Activated T-cell treated with anti-CD3 and anti-CD28 coated beads, Interleukin-2, amount 50 U/mL, for 72 hours (primary cell): Measurements from ENCODE around the gene CDX1. TPM values are rescaled to one million over a fixed set of nuclear protein-coding genes. Genes with fewer than 3 reads are reported as not detected.

Source experiments
- ATAC-seq, 2 donors: fragments of 150-1000 bp; cut with Tn5 transposase; replicated peaks in 1 of 2; 2 replicates each; pipeline ENCODE4 v1.10.0; 2021; ENCODE audit warnings: moderate library complexity in 2 of 2, mild to moderate bottlenecking in 1 of 2
- DNase-seq, 2 donors: peaks; one replicate each; pipeline ENCODE4 v3.0.0; 2021 to 2022; ENCODE audit warnings: mixed read lengths in 1 of 2
- H3K27ac Mint-ChIP-seq: one replicate; pipeline ENCODE4 v1.8.0; 2022; ENCODE audit warnings: mild to moderate bottlenecking, moderate library complexity, mixed read lengths
- H3K27me3 Mint-ChIP-seq: one replicate; pipeline ENCODE4 v1.8.0; 2022; ENCODE audit warnings: low read depth, mixed read lengths
- H3K36me3 Mint-ChIP-seq, 2 donors: one replicate each; pipeline ENCODE4 v1.8.0; 2022; ENCODE audit warnings: mixed read lengths in 2 of 2, mild to moderate bottlenecking in 1 of 2; ENCODE audit not compliant: insufficient read depth in 2 of 2
- H3K4me1 Mint-ChIP-seq: one replicate; pipeline ENCODE4 v1.8.0; 2022; ENCODE audit warnings: low read depth, mixed read lengths
- H3K4me3 Mint-ChIP-seq, 2 donors: one replicate each; pipeline ENCODE4 v1.8.0; 2022; ENCODE audit warnings: mild to moderate bottlenecking in 2 of 2, mixed read lengths in 2 of 2, moderate library complexity in 2 of 2
- H3K9me3 Mint-ChIP-seq, 2 donors: one replicate each; pipeline ENCODE4 v1.8.0; 2022; ENCODE audit warnings: mixed read lengths in 2 of 2
- total RNA-seq, 2 donors: library from RNA; stranded (reverse); gene quantifications; one replicate each; pipeline ENCODE4 v1.2.3, GENCODE V29; 2022

CDX1 gene
- total RNA-seq, 2 donors from 2014 or later = not detected

DNA sequence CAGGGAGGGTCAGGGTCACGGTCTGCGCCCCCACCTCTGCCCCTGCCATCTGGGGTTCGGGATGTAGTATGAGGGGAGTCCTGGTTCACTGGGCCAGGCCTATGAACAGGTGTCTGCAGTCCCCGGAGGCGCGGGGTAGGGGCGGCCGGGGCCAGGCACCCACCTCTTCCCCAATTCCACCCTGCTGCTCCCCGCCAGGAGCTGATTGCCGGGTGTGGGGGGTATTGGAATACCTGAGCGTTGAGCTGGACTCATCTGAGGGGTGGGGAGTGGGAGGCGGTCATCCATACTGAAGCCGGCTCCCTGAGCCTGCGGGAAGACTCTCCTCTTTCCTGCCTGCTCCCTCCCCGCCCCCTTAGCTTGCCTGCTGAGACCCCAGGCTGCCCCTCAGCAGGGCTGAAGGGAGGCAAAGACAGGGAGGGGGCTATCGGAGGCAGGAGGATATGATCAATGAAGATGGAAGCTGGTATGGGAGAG lies 24.0 kb downstream of the CDX1 start:
- ATAC-seq (no peak), DNase-seq (no peak)
- Mint-ChIP-seq H3K27ac (no peak overlapping the region), H3K4me3 (no peak overlapping the region), H3K4me1 (no peaks in the 10 kb centered on the region), H3K27me3 (peaks cover 45% of the 10 kb centered on the region), H3K36me3 (no peaks in the 10 kb centered on the region), H3K9me3 (no peaks in the 10 kb centered on the region)

DNA sequence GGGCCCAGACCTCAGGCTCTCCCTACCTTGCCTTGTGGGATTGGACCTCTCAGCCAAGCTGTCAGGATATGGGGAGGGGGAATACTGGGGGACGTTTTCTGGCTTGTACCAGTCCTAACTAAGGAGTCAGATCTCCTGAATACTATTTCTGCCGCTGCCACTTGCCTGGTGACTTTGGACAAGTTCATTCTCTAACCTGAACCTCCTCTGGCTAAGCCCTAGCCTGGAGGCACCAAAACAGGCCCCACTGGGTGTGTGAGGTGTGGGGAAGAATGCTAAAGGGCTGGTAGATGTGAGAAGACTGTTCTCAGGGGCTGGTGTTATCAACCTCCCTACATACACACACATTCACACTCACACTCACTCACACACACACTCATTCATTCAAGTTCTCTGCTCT lies 24.4 kb downstream of the CDX1 start:
- no peaks in the 10 kb centered on the region for H3K36me3 Mint-ChIP-seq
- no peaks in the 10 kb centered on the region for H3K4me1 Mint-ChIP-seq
- no peak for ATAC-seq

GRCh38 chr5:150192462-150192861 lies 25.9 kb downstream of the CDX1 start:
- no peak overlapping the region for H3K27ac Mint-ChIP-seq
- H3K4me3 Mint-ChIP-seq = no peak overlapping the region
- ATAC-seq (no peak), DNase-seq (no peak)
- H3K9me3 Mint-ChIP-seq = no peaks in the 10 kb centered on the region
- no peaks in the 10 kb centered on the region for H3K36me3 Mint-ChIP-seq
- peaks cover 41% of the 10 kb centered on the region for H3K27me3 Mint-ChIP-seq
- no peaks in the 10 kb centered on the region for H3K4me1 Mint-ChIP-seq

More for the DNA sequence above, 24.4 kb downstream of the CDX1 start:
- Mint-ChIP-seq H3K4me3 (no peak overlapping the region), H3K27me3 (peaks cover 45% of the 10 kb centered on the region), H3K9me3 (no peaks in the 10 kb centered on the region), H3K27ac (no peak overlapping the region)
- DNase-seq = no peak

DNA sequence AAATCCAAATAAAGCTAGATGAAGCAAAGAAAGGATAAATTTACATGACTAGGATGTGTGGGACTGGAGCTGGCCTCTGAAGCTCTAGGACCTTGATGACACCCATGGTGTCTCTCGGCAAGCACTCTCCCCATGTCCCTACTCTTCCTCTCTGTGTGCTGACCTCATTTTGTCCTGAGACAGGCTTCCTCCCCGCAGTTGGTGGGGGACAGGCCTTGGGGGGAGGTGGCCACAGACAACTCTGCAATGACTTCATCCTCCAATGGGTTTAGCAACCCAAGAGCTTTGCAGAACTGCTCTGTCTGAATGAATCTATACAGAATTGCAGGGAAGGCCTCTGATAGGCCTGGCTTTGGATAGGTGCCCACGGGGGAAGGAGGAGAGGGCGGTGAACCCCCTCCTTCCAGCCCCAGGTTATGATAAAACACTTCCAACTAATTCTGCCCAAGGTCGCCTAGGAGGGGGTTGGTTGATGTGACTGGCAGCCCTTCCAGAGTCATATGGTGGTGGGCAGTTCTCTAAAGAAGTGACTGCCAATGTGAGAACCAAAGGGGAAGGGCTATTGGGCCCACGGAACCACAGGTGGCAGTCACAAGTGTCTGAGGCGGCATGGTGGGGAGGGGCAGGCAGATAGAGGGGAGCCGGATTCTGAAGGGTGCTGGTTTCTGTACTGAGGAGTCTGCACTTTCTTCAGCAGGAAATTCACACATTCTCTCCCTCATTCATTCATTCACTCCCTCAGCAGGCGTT lies 29.3 kb downstream of the CDX1 start:
- Mint-ChIP-seq H3K4me3 (no peak overlapping the region), H3K27me3 (peaks cover 33% of the 10 kb centered on the region), H3K27ac (no peak overlapping the region), H3K36me3 (no peaks in the 10 kb centered on the region), H3K4me1 (no peaks in the 10 kb centered on the region), H3K9me3 (no peaks in the 10 kb centered on the region)
- ATAC-seq (no peak), DNase-seq (no peak)

GRCh38 chr5:150196514-150196913 lies 29.9 kb downstream of the CDX1 start:
- Mint-ChIP-seq H3K27me3 (peaks cover 27% of the 10 kb centered on the region), H3K4me1 (no peaks in the 10 kb centered on the region), H3K9me3 (no peaks in the 10 kb centered on the region), H3K36me3 (no peaks in the 10 kb centered on the region), H3K4me3 (no peak overlapping the region), H3K27ac (no peak overlapping the region)
- no peak for ATAC-seq
- no peak for DNase-seq

- DNase-seq (no peak), ATAC-seq (no peak)
- H3K36me3 Mint-ChIP-seq = no peaks in the 10 kb centered on the region
- no peak overlapping the region for H3K4me3 Mint-ChIP-seq
- peaks cover 22% of the 10 kb centered on the region for H3K27me3 Mint-ChIP-seq
- H3K9me3 Mint-ChIP-seq = no peaks in the 10 kb centered on the region
- no peak overlapping the region for H3K27ac Mint-ChIP-seq
- no peaks in the 10 kb centered on the region for H3K4me1 Mint-ChIP-seq
Measured at GRCh38 chr5:150196986-150197385, 30.4 kb downstream of the CDX1 start.

- Mint-ChIP-seq H3K27ac (peak overlapping the region; percentile 43), H3K27me3 (peaks cover 22% of the 10 kb centered on the region), H3K36me3 (no peaks in the 10 kb centered on the region), H3K4me3 (no peak overlapping the region), H3K9me3 (no peaks in the 10 kb centered on the region), H3K4me1 (no peaks in the 10 kb centered on the region)
- no peak for ATAC-seq
- no peak for DNase-seq
Measured at GRCh38 chr5:150197476-150197875, 30.9 kb downstream of the CDX1 start.

DNA sequence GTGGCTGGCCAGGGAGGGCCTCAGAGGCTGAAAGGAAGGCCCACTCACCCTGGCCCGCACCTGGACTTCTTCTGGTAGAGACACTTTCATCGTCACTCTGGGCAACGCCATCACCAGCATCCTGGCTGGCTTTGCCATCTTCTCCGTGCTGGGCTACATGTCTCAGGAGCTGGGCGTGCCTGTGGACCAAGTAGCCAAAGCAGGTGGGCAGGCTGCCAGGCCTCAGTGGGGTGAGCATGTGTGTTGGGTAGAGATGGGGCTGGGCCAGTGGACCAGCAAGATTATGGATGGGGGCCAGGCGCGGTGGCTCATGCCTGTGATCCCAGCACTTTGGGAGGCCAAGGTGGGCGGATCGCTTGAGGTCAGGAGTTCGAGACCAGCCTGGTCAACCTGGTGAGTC lies 35.9 kb downstream of the CDX1 start:
- DNase-seq = no peak
- no peaks in the 10 kb centered on the region for H3K9me3 Mint-ChIP-seq
- no peaks in the 10 kb centered on the region for H3K36me3 Mint-ChIP-seq
- no peak overlapping the region for H3K4me3 Mint-ChIP-seq
- no peak for ATAC-seq
- no peak overlapping the region for H3K27ac Mint-ChIP-seq
- H3K4me1 Mint-ChIP-seq = no peaks in the 10 kb centered on the region
- peaks cover 15% of the 10 kb centered on the region for H3K27me3 Mint-ChIP-seq

DNA sequence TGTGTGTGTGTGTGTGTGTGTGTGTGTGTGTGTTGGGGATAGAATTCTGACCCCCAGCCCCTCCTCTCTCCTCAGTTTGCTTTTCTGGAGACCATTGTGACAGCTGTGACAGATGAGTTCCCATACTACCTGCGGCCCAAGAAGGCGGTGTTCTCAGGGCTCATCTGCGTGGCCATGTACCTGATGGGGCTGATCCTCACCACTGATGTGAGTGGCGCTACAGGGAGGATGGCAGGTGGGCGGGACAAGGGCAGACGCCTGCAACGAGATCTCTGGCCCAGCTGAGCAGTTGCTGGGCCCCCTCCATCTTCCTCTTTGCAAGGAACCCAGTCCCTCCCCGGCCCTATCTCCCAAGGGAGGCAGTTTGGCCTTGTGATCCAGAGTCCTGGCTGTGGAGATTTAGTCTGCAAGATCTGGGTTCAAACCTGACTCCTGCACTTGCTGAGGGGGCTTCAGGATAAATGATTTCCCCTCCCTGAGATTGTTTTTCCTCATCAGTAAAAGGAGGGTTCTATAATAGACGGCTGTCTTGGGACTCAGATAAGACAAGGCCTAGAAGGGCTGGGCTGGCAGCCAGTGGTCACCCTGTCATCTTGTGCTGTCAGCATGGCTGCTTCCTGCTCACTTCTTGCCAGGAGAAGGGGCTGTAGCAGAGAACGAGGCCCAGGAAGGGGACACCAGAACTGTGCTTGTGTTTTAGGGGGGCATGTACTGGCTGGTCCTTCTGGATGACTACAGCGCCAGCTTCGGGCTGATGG lies 37.4 kb downstream of the CDX1 start:
- Mint-ChIP-seq H3K36me3 (no peaks in the 10 kb centered on the region), H3K4me1 (peaks cover 6% of the 10 kb centered on the region), H3K9me3 (no peaks in the 10 kb centered on the region), H3K27ac (no peak overlapping the region), H3K4me3 (no peak overlapping the region), H3K27me3 (peaks cover 26% of the 10 kb centered on the region)
- DNase-seq (no peak), ATAC-seq (no peak)

DNA sequence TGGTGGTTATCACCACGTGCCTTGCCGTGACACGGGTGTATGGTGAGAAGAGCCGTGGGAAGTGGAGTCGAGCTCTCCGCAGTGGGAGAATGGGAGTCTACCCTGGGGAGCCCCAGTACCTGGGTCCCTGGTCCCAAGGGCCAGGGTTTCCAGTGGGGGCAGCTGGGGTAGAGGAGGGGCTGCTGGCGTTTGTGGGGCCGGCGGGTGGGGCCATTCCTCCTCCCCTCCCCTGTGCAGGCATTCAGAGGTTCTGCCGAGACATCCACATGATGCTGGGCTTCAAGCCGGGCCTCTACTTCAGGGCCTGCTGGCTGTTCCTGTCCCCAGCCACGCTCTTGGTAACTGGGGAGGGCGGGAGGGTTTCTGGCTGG lies 38.0 kb downstream of the CDX1 start:
- no peaks in the 10 kb centered on the region for H3K36me3 Mint-ChIP-seq
- no peak overlapping the region for H3K27ac Mint-ChIP-seq
- peaks cover 24% of the 10 kb centered on the region for H3K27me3 Mint-ChIP-seq
- H3K9me3 Mint-ChIP-seq = no peaks in the 10 kb centered on the region
- ATAC-seq = no peak
- H3K4me1 Mint-ChIP-seq = peaks cover 10% of the 10 kb centered on the region
- no peak for DNase-seq
- H3K4me3 Mint-ChIP-seq = no peak overlapping the region

GRCh38 chr5:150206098-150206778 lies 39.7 kb downstream of the CDX1 start:
- no peaks in the 10 kb centered on the region for H3K9me3 Mint-ChIP-seq
- peaks cover 17% of the 10 kb centered on the region for H3K27me3 Mint-ChIP-seq
- no peak overlapping the region for H3K4me3 Mint-ChIP-seq
- H3K4me1 Mint-ChIP-seq = peaks cover 10% of the 10 kb centered on the region
- ATAC-seq (no peak), DNase-seq (no peak)
- no peaks in the 10 kb centered on the region for H3K36me3 Mint-ChIP-seq
- no peak overlapping the region for H3K27ac Mint-ChIP-seq

DNA sequence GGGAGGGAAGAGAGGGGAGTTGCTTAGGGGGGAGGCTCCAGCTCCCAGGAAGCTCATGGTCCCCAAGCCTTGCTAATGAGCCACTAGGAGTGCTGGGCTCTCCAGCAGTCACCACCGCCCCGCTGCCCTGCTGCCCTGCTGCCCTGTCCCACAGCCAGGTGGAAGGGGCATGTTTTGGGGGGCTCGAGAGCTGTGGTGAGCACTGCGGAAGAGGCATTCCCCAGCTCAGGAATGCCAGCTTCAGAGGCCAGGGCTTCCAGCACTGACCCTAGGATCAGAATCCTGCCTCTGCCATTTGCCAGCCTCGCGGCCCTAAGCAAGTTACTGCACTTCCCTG lies 40.2 kb downstream of the CDX1 start:
- Mint-ChIP-seq H3K4me1 (peaks cover 10% of the 10 kb centered on the region), H3K9me3 (no peaks in the 10 kb centered on the region), H3K36me3 (no peaks in the 10 kb centered on the region), H3K27me3 (peaks cover 17% of the 10 kb centered on the region), H3K4me3 (no peak overlapping the region), H3K27ac (no peak overlapping the region)
- ATAC-seq = no peak
- DNase-seq = no peak
